ENCODE results near the gene CAP1.

Gene CAP1

GRCh38 chr1:40023379-40023944 is 17.1 kb upstream of the CAP1 start:
- H3K27ac ChIP-seq: no peak overlapping the region
- TF ChIP-seq CTCF (IDR thresholded peaks at IDR 0.05) (no peak), ZFX (IDR thresholded peaks at IDR 0.05; ENCODE audit: borderline replicate concordance) (no peak)

- TF ChIP-seq CTCF (IDR thresholded peaks at IDR 0.05) (no peak), ZFX (IDR thresholded peaks at IDR 0.05; ENCODE audit: borderline replicate concordance) (no peak)
- H3K27ac ChIP-seq: no peak overlapping the region
Measured at GRCh38 chr1:40024671-40025070, 15.9 kb upstream of the CAP1 start.

GRCh38 chr1:40027647-40028046 is 12.9 kb upstream of the CAP1 start:
- TF ChIP-seq CTCF (IDR thresholded peaks at IDR 0.05) (no peak), ZFX (IDR thresholded peaks at IDR 0.05; ENCODE audit: borderline replicate concordance) (no peak)
- no peak overlapping the region for H3K27ac ChIP-seq

GRCh38 chr1:40029608-40030007 is 10.9 kb upstream of the CAP1 start:
- TF ChIP-seq CTCF (IDR thresholded peaks at IDR 0.05) (no peak), ZFX (IDR thresholded peaks at IDR 0.05; ENCODE audit: borderline replicate concordance) (no peak)
- H3K27ac ChIP-seq: no peak overlapping the region

GRCh38 chr1:40030528-40031135 is 9.9 kb upstream of the CAP1 start:
- no peak overlapping the region for H3K27ac ChIP-seq
- TF ChIP-seq ZFX (IDR thresholded peaks at IDR 0.05; ENCODE audit: borderline replicate concordance): no peak

- TF ChIP-seq ZFX (IDR thresholded peaks at IDR 0.05; ENCODE audit: borderline replicate concordance): no peak
- peak; percentile 92 for TF ChIP-seq CTCF (IDR thresholded peaks at IDR 0.05)
- no peak overlapping the region for H3K27ac ChIP-seq
Measured at GRCh38 chr1:40032240-40032891, 8.2 kb upstream of the CAP1 start.

GRCh38 chr1:40034869-40035268 is 5.7 kb upstream of the CAP1 start:
- TF ChIP-seq ZFX (IDR thresholded peaks at IDR 0.05; ENCODE audit: borderline replicate concordance) (no peak), CTCF (IDR thresholded peaks at IDR 0.05) (no peak)
- no peak overlapping the region for H3K27ac ChIP-seq
